HepG2 (cell line): ENCODE results near the gene ACTN1. TPM values are rescaled to one million over a fixed set of nuclear protein-coding genes. Genes with fewer than 3 reads are reported as not detected.

ENCODE experiments used
- ATF7 ChIP-seq, 2 experiments: fragments of 450-650 bp in 1 of 2; sonication (generic) in 1 of 2; formaldehyde crosslinking in 1 of 2; IDR thresholded peaks; 2 replicates each; pipeline versions ENCODE4 v1.4.0 to v1.6.1; 2016 to 2020; ENCODE audit warnings: antibody characterized with exemption in 1 of 2, mild to moderate bottlenecking in 1 of 2, missing genetic modification reagents in 1 of 2
- BCL6 ChIP-seq: IDR thresholded peaks from 2 replicates; pipeline ENCODE4 v1.6.1; 2016; ENCODE audit warnings: missing genetic modification reagents, missing compliant biosample characterization
- E2F2 ChIP-seq: sonication (generic); formaldehyde crosslinking; IDR thresholded peaks from 2 replicates; pipeline ENCODE4 v1.4.0; 2020; ENCODE audit warnings: missing genetic modification reagents, borderline replicate concordance
- ELF3 ChIP-seq: IDR thresholded peaks from 2 replicates; pipeline ENCODE4 v1.6.1; 2016; ENCODE audit warnings: missing genetic modification reagents, missing compliant biosample characterization
- FOXA1 ChIP-seq, 2 experiments: fragments of 450-650 bp in 1 of 2; sonication (generic) in 1 of 2; formaldehyde crosslinking in 1 of 2; IDR thresholded peaks; 2 replicates each; pipeline versions ENCODE4 v1.4.0 to v1.6.1; 2016 to 2020; ENCODE audit warnings: missing genetic modification reagents in 1 of 2
- FOXK1 ChIP-seq: sonication (generic); formaldehyde crosslinking; IDR thresholded peaks from 2 replicates; pipeline ENCODE4 v1.4.0; 2020; ENCODE audit warnings: low read depth, missing genetic modification reagents, borderline replicate concordance
- FOXP1 ChIP-seq, 2 experiments: fragments of 450-650 bp in 1 of 2; IDR thresholded peaks; 2 replicates each; pipeline ENCODE4 v1.6.1; 2017 to 2018; ENCODE audit warnings: antibody characterized with exemption in 1 of 2
- GATAD2A ChIP-seq: IDR thresholded peaks from 2 replicates; pipeline ENCODE4 v1.6.1; 2016
- NONO ChIP-seq, 2 experiments: fragments of 450-650 bp in 1 of 2; sonication (generic) in 1 of 2; formaldehyde crosslinking in 1 of 2; IDR thresholded peaks in 1 of 2; conservative IDR thresholded peaks in 1 of 2; 2 replicates each; pipeline versions ENCODE4 v1.6.1 to v1.8.0; 2017 to 2022; ENCODE audit warnings: mild to moderate bottlenecking in 1 of 2, missing genetic modification reagents in 1 of 2, moderate library complexity in 1 of 2
- NR2C2 ChIP-seq: sonication (generic); formaldehyde crosslinking; IDR thresholded peaks from 2 replicates; pipeline ENCODE4 v1.4.0; 2020; ENCODE audit warnings: missing genetic modification reagents, mild to moderate bottlenecking, moderate library complexity, borderline replicate concordance
- POGZ ChIP-seq: sonication (generic); formaldehyde crosslinking; IDR thresholded peaks from 2 replicates; pipeline ENCODE4 v1.4.0; 2020; ENCODE audit warnings: mild to moderate bottlenecking, missing genetic modification reagents
- POLR2A ChIP-seq, 2 experiments: IDR thresholded peaks; 2 replicates each; pipeline ENCODE4 v1.6.1; 2011; ENCODE audit warnings: low read depth in 2 of 2, low read length in 2 of 2, mild to moderate bottlenecking in 1 of 2, moderate library complexity in 1 of 2; ENCODE audit not compliant: insufficient read depth in 1 of 2
- RBM39 ChIP-seq: fragments of 200-400 bp; formaldehyde crosslinking; IDR thresholded peaks from one replicate; pipeline ENCODE4 v1.6.1; 2018; ENCODE audit warnings: antibody characterized with exemption, mild to moderate bottlenecking, low read depth, low read length; ENCODE audit not compliant: poor library complexity, severe bottlenecking
- SAP130 ChIP-seq: IDR thresholded peaks from 2 replicates; pipeline ENCODE4 v1.6.1; 2016; ENCODE audit warnings: low read depth
- SOX6 ChIP-seq, 2 experiments: fragments of 450-650 bp in 1 of 2; sonication (generic) in 1 of 2; formaldehyde crosslinking in 1 of 2; IDR thresholded peaks; 2 replicates each; pipeline versions ENCODE4 v1.4.0 to v1.6.1; 2017 to 2020; ENCODE audit warnings: antibody characterized with exemption in 1 of 2, mild to moderate bottlenecking in 1 of 2, missing genetic modification reagents in 1 of 2
- SP4 ChIP-seq: sonication (generic); formaldehyde crosslinking; IDR thresholded peaks from 2 replicates; pipeline ENCODE4 v1.8.1; 2023; ENCODE audit warnings: mild to moderate bottlenecking, missing genetic modification reagents
- TBL1XR1 ChIP-seq: fragments of 150-350 bp; IDR thresholded peaks from 2 replicates; pipeline ENCODE4 v1.6.1; 2014; ENCODE audit warnings: borderline replicate concordance, low read length; ENCODE audit not compliant: partially characterized antibody
- TEAD3 ChIP-seq: optimal IDR thresholded peaks from 2 replicates; pipeline ENCODE3; 2016; ENCODE audit warnings: borderline replicate concordance
- UBTF ChIP-seq: sonication (generic); formaldehyde crosslinking; IDR thresholded peaks from 2 replicates; pipeline ENCODE4 v1.4.0; 2020; ENCODE audit warnings: mild to moderate bottlenecking, missing genetic modification reagents
- ZBTB20 ChIP-seq: sonication (generic); formaldehyde crosslinking; IDR thresholded peaks from 2 replicates; pipeline ENCODE4 v1.8.1; 2023; ENCODE audit warnings: missing genetic modification reagents, low read depth, mild to moderate bottlenecking, borderline replicate concordance
- ZFX ChIP-seq: sonication (generic); formaldehyde crosslinking; IDR thresholded peaks from 2 replicates; pipeline ENCODE4 v1.4.0; 2020; ENCODE audit warnings: mild to moderate bottlenecking, low read depth, missing genetic modification reagents, moderate library complexity
- ZNF232 ChIP-seq: sonication (generic); formaldehyde crosslinking; IDR thresholded peaks from 2 replicates; pipeline ENCODE4 v1.4.0; 2020; ENCODE audit warnings: missing genetic modification reagents, borderline replicate concordance
- ZNF556 ChIP-seq: sonication (generic); formaldehyde crosslinking; IDR thresholded peaks from 2 replicates; pipeline ENCODE4 v1.4.0; 2020; ENCODE audit warnings: mild to moderate bottlenecking, missing genetic modification reagents, borderline replicate concordance
- ZNF563 ChIP-seq: sonication (generic); formaldehyde crosslinking; IDR thresholded peaks from 2 replicates; pipeline ENCODE4 v1.8.0; 2022; ENCODE audit warnings: mild to moderate bottlenecking, moderate library complexity, missing genetic modification reagents
- polyA plus RNA-seq, 8 experiments: library from polyadenylated mRNA; depleted of rRNA in 3 of 8; stranded (reverse) in 7 of 8; unstranded in 1 of 8; fragments of >200 nt; fragmentation: Illumina TruSeq in 4 of 8; extraction: Trizol in 4 of 8; gene quantifications; 2 replicates each; pipeline versions ENCODE4 v1.2.1 to v1.2.3, GENCODE V29; 2011 to 2016; ENCODE audit warnings: low read depth in 4 of 8, missing spikeins in 1 of 8, mixed read lengths in 1 of 8; ENCODE audit not compliant: insufficient read depth in 1 of 8
- total RNA-seq, 5 experiments: library from RNA; depleted of rRNA; stranded (reverse); fragments of >200 nt; fragmentation: Illumina TruSeq; extraction: Trizol; gene quantifications; 2 replicates each; pipeline ENCODE4 v1.2.3, GENCODE V29; 2016; ENCODE audit warnings: low read depth in 1 of 5

The ACTN1 gene
- total and polyA plus RNA-seq, 2 of the 13 experiments (the other 11 are each of a cell fraction or from before 2014, with no cell fraction given): 58.6 to 162 TPM

GRCh38 chr14:69013943-69014782 lies 35.1 kb upstream of the ACTN1 start (continued):
- TF ChIP-seq NONO (IDR thresholded peaks at IDR 0.05): no peak
- TF ChIP-seq NONO (CRISPR knock-in tag; conservative IDR thresholded peaks at IDR 0.05): no peak; the same call in 1 of the 2 replicates
- no peak for TF ChIP-seq FOXP1 (IDR thresholded peaks at IDR 0.05)
- TF ChIP-seq FOXP1 (CRISPR knock-in tag; IDR thresholded peaks at IDR 0.05): no peak
- TF ChIP-seq SP4 (CRISPR knock-in tag): peak; percentile 48; the same call in 1 of the 2 replicates
- TF ChIP-seq RBM39: no peak
- no peak for TF ChIP-seq TBL1XR1
- TF ChIP-seq ZNF563 (CRISPR knock-in tag): peak; percentile 47; the same call in 1 of the 2 replicates
- no peak for TF ChIP-seq E2F2
- 0 out of 4 replicates have a peak, but pooled peaks of 1 of the 2 experiments have one; percentile 20 for TF ChIP-seq POLR2A (IDR thresholded peaks at IDR 0.05; ENCODE audit: insufficient read depth in 1 of 2, low read depth in 2 of 2, low read length in 2 of 2)
- TF ChIP-seq POGZ (CRISPR knock-in tag): no peak
- peak; percentile 41 for TF ChIP-seq GATAD2A (CRISPR knock-in tag)
- peak; percentile 75 for TF ChIP-seq ELF3 (CRISPR knock-in tag)
- TF ChIP-seq ZNF556 (CRISPR knock-in tag): peak; percentile 65; the same call in 1 of the 2 replicates
- TF ChIP-seq SAP130: peak; percentile 48
- 0 out of 2 replicates have a peak, but pooled peaks have one; percentile 28 for TF ChIP-seq NR2C2
- TF ChIP-seq ATF7 (IDR thresholded peaks at IDR 0.05): no peak
- TF ChIP-seq ATF7 (CRISPR knock-in tag; IDR thresholded peaks at IDR 0.05): 0 out of 2 replicates have a peak, but pooled peaks have one; percentile 49
- no peak for TF ChIP-seq SOX6 (IDR thresholded peaks at IDR 0.05)
- TF ChIP-seq SOX6 (CRISPR knock-in tag; IDR thresholded peaks at IDR 0.05): peak; percentile 52
- no peak for TF ChIP-seq ZBTB20 (CRISPR knock-in tag)
- no peak for TF ChIP-seq BCL6 (CRISPR knock-in tag)
- no peak for TF ChIP-seq FOXA1 (IDR thresholded peaks at IDR 0.05)
- TF ChIP-seq FOXA1 (CRISPR knock-in tag; IDR thresholded peaks at IDR 0.05): peak; percentile 75; the same call in 1 of the 2 replicates
- TF ChIP-seq FOXK1 (CRISPR knock-in tag): peak; percentile 49; the same call in 1 of the 2 replicates
- peak; percentile 86 for TF ChIP-seq TEAD3
- TF ChIP-seq UBTF (CRISPR knock-in tag): peak; percentile 39; the same call in 1 of the 2 replicates
- 0 out of 2 replicates have a peak, but pooled peaks have one; percentile 42 for TF ChIP-seq ZFX (CRISPR knock-in tag)
- TF ChIP-seq ZNF232: no peak
